ENCODE measurements around the gene GUCA2B. TPM values are rescaled to one million over a fixed set of nuclear protein-coding genes. Genes with fewer than 3 reads are reported as not detected.

GUCA2B gene
- total and polyA plus RNA-seq, 4 donors, result 1.7 to 3.3 TPM; not detected in 2

DNA sequence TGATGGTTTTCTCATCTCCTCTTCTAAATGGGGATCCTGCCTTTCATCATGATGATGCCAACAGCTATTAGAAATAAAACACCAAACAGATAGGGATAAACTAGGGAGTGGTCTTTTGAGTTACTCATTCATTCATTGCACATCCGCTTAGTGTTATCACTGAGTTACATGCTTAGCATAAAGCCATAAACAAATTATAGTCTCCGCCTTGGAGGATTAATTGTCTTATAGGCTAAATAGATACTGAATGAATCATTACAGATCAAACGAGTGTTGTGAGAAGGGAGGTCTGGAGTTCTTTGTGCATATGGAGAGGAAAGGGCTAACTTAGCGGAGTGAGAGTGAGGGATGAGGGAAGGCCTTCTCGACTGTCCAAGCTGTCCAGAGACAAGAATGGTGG lies 19.8 kb upstream of the GUCA2B start:
- H3K36me3 ChIP-seq (ENCODE audit: control insufficient read depth in 4 of 4, insufficient read depth in 3 of 4, low read depth in 1 of 4, low read length in 3 of 4), result no peaks in the 10 kb centered on the region
- no peak for DNase-seq (ENCODE audit: low spot score)
- no peaks in the 10 kb centered on the region for H3K4me1 ChIP-seq (ENCODE audit: control insufficient read depth in 4 of 4, insufficient read depth in 4 of 4, low read length in 3 of 4)
- TF ChIP-seq, protein P1, sequence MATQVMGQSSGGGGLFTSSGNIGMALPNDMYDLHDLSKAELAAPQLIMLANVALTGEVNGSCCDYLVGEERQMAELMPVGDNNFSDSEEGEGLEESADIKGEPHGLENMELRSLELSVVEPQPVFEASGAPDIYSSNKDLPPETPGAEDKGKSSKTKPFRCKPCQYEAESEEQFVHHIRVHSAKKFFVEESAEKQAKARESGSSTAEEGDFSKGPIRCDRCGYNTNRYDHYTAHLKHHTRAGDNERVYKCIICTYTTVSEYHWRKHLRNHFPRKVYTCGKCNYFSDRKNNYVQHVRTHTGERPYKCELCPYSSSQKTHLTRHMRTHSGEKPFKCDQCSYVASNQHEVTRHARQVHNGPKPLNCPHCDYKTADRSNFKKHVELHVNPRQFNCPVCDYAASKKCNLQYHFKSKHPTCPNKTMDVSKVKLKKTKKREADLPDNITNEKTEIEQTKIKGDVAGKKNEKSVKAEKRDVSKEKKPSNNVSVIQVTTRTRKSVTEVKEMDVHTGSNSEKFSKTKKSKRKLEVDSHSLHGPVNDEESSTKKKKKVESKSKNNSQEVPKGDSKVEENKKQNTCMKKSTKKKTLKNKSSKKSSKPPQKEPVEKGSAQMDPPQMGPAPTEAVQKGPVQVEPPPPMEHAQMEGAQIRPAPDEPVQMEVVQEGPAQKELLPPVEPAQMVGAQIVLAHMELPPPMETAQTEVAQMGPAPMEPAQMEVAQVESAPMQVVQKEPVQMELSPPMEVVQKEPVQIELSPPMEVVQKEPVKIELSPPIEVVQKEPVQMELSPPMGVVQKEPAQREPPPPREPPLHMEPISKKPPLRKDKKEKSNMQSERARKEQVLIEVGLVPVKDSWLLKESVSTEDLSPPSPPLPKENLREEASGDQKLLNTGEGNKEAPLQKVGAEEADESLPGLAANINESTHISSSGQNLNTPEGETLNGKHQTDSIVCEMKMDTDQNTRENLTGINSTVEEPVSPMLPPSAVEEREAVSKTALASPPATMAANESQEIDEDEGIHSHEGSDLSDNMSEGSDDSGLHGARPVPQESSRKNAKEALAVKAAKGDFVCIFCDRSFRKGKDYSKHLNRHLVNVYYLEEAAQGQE (IDR thresholded peaks at IDR 0.05), result no peak
- TF ChIP-seq, protein P2, sequence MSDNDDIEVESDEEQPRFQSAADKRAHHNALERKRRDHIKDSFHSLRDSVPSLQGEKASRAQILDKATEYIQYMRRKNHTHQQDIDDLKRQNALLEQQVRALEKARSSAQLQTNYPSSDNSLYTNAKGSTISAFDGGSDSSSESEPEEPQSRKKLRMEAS (IDR thresholded peaks at IDR 0.05), result no peak
- TF ChIP-seq TAF1 (conservative IDR thresholded peaks at IDR 0.05) (no peak), RXRA (IDR thresholded peaks at IDR 0.05) (no peak), HNF4A (conservative IDR thresholded peaks at IDR 0.05) (no peak), JUND (IDR thresholded peaks at IDR 0.05) (no peak), FOXA1 (IDR thresholded peaks at IDR 0.05) (no peak), GABPA (IDR thresholded peaks at IDR 0.05 in 1 of 2, conservative IDR thresholded peaks at IDR 0.05 in 1 of 2) (no peak), HNF4G (IDR thresholded peaks at IDR 0.05) (no peak), NR2F2 (IDR thresholded peaks at IDR 0.05) (no peak), EGR1 (IDR thresholded peaks at IDR 0.05; ENCODE audit: low read depth in 2 of 2) (no peak)
- TF ChIP-seq, protein P3, sequence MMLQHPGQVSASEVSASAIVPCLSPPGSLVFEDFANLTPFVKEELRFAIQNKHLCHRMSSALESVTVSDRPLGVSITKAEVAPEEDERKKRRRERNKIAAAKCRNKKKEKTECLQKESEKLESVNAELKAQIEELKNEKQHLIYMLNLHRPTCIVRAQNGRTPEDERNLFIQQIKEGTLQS (IDR thresholded peaks at IDR 0.05), result no peak
- TF ChIP-seq, protein P4, sequence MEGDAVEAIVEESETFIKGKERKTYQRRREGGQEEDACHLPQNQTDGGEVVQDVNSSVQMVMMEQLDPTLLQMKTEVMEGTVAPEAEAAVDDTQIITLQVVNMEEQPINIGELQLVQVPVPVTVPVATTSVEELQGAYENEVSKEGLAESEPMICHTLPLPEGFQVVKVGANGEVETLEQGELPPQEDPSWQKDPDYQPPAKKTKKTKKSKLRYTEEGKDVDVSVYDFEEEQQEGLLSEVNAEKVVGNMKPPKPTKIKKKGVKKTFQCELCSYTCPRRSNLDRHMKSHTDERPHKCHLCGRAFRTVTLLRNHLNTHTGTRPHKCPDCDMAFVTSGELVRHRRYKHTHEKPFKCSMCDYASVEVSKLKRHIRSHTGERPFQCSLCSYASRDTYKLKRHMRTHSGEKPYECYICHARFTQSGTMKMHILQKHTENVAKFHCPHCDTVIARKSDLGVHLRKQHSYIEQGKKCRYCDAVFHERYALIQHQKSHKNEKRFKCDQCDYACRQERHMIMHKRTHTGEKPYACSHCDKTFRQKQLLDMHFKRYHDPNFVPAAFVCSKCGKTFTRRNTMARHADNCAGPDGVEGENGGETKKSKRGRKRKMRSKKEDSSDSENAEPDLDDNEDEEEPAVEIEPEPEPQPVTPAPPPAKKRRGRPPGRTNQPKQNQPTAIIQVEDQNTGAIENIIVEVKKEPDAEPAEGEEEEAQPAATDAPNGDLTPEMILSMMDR (IDR thresholded peaks at IDR 0.05; ENCODE audit: low read depth, low read length, missing input control), result no peak
- H3K4me3 ChIP-seq (ENCODE audit: low read depth in 1 of 3, low read length in 3 of 3), result no peak overlapping the region
- no peaks in the 10 kb centered on the region for H3K9me3 ChIP-seq (ENCODE audit: control insufficient read depth in 4 of 4, low read length in 3 of 4)
- no peak overlapping the region for H3K9ac ChIP-seq (ENCODE audit: low read depth in 1 of 2, low read length in 2 of 2)
- no peaks in the 10 kb centered on the region for H3K27me3 ChIP-seq (ENCODE audit: control insufficient read depth in 4 of 4, insufficient read depth in 4 of 4, low read length in 3 of 4)
- 84% methylated on average over 5 of the region's 5 CpGs for WGBS
- no peak overlapping the region for H3K27ac ChIP-seq (ENCODE audit: low read depth in 1 of 2, low read length in 2 of 2)

DNA sequence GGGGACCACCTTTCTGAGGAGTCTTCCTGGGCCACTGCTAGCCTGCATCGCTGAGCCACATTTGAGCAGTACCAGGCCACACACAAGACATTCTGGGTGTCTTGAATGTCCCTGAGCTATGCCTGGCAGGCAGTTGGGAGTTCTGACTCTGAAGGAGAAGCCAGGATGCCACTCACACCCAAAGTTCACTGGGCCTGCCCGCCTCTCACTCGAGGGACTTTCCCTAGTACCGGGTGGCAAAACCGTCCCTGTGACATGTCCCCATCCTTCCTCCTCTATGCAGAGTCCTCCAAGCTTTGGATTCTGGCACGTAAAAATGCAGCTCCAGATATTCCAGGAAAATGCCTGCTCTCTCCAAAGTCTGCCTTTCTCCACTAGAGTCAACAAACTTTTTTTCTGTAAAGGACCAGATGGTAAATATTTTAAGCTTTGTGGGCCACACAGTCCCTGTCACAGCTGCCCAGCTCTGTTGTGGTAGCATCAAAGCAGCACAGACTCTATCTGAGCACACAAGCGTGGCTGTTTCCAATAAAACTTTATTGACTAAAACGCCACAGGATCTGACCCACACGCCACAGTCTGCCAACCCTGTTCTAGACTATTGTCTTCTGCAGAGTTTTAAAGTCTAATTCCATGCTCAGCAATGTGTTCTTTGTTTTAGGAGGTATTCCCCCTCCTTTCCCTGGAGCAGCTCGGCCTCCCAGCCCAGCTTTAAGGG lies 19.2 kb upstream of the GUCA2B start:
- TF ChIP-seq, protein P1 (IDR thresholded peaks at IDR 0.05), result no peak
- TF ChIP-seq HNF4G (IDR thresholded peaks at IDR 0.05) (no peak), RAD21 (IDR thresholded peaks at IDR 0.05) (no peak), RXRA (IDR thresholded peaks at IDR 0.05) (no peak), FOXA1 (IDR thresholded peaks at IDR 0.05) (no peak), HNF4A (conservative IDR thresholded peaks at IDR 0.05) (no peak), EGR1 (IDR thresholded peaks at IDR 0.05; ENCODE audit: low read depth in 2 of 2) (no peak), FOXA2 (IDR thresholded peaks at IDR 0.05) (no peak), JUND (IDR thresholded peaks at IDR 0.05) (no peak)
- TF ChIP-seq, protein P4 (IDR thresholded peaks at IDR 0.05; ENCODE audit: low read depth, low read length, missing input control), result no peak
- TF ChIP-seq, protein P5, sequence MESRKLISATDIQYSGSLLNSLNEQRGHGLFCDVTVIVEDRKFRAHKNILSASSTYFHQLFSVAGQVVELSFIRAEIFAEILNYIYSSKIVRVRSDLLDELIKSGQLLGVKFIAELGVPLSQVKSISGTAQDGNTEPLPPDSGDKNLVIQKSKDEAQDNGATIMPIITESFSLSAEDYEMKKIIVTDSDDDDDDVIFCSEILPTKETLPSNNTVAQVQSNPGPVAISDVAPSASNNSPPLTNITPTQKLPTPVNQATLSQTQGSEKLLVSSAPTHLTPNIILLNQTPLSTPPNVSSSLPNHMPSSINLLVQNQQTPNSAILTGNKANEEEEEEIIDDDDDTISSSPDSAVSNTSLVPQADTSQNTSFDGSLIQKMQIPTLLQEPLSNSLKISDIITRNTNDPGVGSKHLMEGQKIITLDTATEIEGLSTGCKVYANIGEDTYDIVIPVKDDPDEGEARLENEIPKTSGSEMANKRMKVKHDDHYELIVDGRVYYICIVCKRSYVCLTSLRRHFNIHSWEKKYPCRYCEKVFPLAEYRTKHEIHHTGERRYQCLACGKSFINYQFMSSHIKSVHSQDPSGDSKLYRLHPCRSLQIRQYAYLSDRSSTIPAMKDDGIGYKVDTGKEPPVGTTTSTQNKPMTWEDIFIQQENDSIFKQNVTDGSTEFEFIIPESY (IDR thresholded peaks at IDR 0.05), result no peak
- Histone ChIP-seq H3K27me3 (ENCODE audit: control insufficient read depth in 4 of 4, insufficient read depth in 4 of 4, low read length in 3 of 4) (no peaks in the 10 kb centered on the region), H3K9ac (ENCODE audit: low read depth in 1 of 2, low read length in 2 of 2) (no peak overlapping the region), H3K4me3 (ENCODE audit: low read depth in 1 of 3, low read length in 3 of 3) (no peak overlapping the region), H3K9me3 (ENCODE audit: control insufficient read depth in 4 of 4, low read length in 3 of 4) (no peaks in the 10 kb centered on the region), H3K4me1 (ENCODE audit: control insufficient read depth in 4 of 4, insufficient read depth in 4 of 4, low read length in 3 of 4) (no peaks in the 10 kb centered on the region), H3K36me3 (ENCODE audit: control insufficient read depth in 4 of 4, insufficient read depth in 3 of 4, low read depth in 1 of 4, low read length in 3 of 4) (no peaks in the 10 kb centered on the region), H3K27ac (ENCODE audit: low read depth in 1 of 2, low read length in 2 of 2) (no peak overlapping the region)
- no peak for DNase-seq (ENCODE audit: low spot score)
- whole genome bisulfite sequencing, result 88% methylated on average over 10 of the region's 10 CpGs

Data from liver (tissue), 9 donors.